Stomach (tissue), 4 donors: ENCODE results near the gene MMGT1.

Source experiments
- EP300 ChIP-seq: sonication (generic); formaldehyde crosslinking; IDR thresholded peaks from one replicate; pipeline ENCODE4 v1.6.1; 2017; ENCODE audit warnings: antibody characterized with exemption
- POLR2A ChIP-seq, 4 donors: fragments of 450-650 bp; IDR thresholded peaks; one replicate each; pipeline ENCODE4 v1.6.1; 2016; ENCODE audit warnings: antibody characterized with exemption in 4 of 4, control low read depth in 2 of 4, mild to moderate bottlenecking in 1 of 4, moderate library complexity in 1 of 4
- POLR2AphosphoS5 ChIP-seq, 3 donors: sonication (generic); formaldehyde crosslinking; IDR thresholded peaks; one replicate each; pipeline ENCODE4 v1.6.1; 2016; ENCODE audit warnings: antibody characterized with exemption in 3 of 3
- TF ChIP-seq, protein P1 (sequence below), 7 experiments: fragments of 450-650 bp in 4 of 7; fragments of 200-600 bp in 3 of 7; sonication (generic) in 3 of 7; IDR thresholded peaks; one replicate each; pipeline ENCODE4 v1.5.1; 2016 to 2019; ENCODE audit warnings: antibody characterized with exemption in 7 of 7, control low read depth in 2 of 7, mild to moderate bottlenecking in 1 of 7

DNA sequence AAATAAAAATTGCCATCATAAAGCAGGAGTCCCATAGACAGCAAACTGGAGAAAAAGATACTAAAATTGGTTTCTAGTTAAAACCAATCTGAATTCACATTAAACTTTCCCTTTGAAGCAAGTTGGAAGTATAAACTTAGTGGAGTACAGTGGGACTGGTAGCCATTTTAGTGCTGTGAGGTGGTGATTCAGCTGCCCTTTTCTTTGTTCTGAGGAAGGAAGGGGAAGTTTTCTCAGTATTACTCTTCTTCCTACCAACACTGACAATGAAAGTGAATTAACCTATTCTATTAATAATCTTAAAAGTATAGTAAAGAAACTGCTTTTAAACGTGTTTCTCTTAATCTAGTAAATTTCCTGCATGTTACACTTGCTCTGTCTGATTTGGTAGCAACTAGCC lies 48.1 kb upstream of the MMGT1 start:
- TF ChIP-seq, protein P1, sequence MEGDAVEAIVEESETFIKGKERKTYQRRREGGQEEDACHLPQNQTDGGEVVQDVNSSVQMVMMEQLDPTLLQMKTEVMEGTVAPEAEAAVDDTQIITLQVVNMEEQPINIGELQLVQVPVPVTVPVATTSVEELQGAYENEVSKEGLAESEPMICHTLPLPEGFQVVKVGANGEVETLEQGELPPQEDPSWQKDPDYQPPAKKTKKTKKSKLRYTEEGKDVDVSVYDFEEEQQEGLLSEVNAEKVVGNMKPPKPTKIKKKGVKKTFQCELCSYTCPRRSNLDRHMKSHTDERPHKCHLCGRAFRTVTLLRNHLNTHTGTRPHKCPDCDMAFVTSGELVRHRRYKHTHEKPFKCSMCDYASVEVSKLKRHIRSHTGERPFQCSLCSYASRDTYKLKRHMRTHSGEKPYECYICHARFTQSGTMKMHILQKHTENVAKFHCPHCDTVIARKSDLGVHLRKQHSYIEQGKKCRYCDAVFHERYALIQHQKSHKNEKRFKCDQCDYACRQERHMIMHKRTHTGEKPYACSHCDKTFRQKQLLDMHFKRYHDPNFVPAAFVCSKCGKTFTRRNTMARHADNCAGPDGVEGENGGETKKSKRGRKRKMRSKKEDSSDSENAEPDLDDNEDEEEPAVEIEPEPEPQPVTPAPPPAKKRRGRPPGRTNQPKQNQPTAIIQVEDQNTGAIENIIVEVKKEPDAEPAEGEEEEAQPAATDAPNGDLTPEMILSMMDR (IDR thresholded peaks at IDR 0.05), result no peak
- TF ChIP-seq POLR2AphosphoS5 (IDR thresholded peaks at IDR 0.05), result no peak
- no peak for TF ChIP-seq POLR2A (IDR thresholded peaks at IDR 0.05)
- no peak for TF ChIP-seq EP300
